Stimulated activated CD4-positive, alpha-beta T cell treated with anti-CD3 and anti-CD28 coated beads, Interleukin-15, amount 100 ng/mL, for 1 hour (primary cell): ENCODE data around the gene NPHS2.

Source experiments
- DNase-seq, 2 donors: peaks; one replicate each; pipeline ENCODE4 v3.0.0-alpha.2; 2020; ENCODE audit warnings: low read depth in 1 of 2, low spot score in 1 of 2

NPHS2 gene

GRCh38 chr1:179575497-179576314 lies at the start of gene NPHS2:
Gene NPHS2 (minus strand): TSS chr1:179575948. CDS start chr1:179575864, 84 bp downstream.
- no peak for DNase-seq

GRCh38 chr1:179612361-179612760 lies 36.6 kb upstream of the NPHS2 start:
- DNase-seq = no peak

GRCh38 chr1:179601093-179601492 lies 25.3 kb upstream of the NPHS2 start:
- DNase-seq = no peak

GRCh38 chr1:179599623-179600249 lies 24.0 kb upstream of the NPHS2 start:
- DNase-seq = no peak

GRCh38 chr1:179598631-179599030 lies 22.9 kb upstream of the NPHS2 start:
- DNase-seq = no peak

GRCh38 chr1:179591592-179592580 lies 16.1 kb upstream of the NPHS2 start, which contains the start of gene TDRD5:
Gene TDRD5 (plus strand): TSS chr1:179591832. CDS start chr1:179592616, 784 bp downstream.
- DNase-seq = no peak

GRCh38 chr1:179591253-179591591 lies 15.5 kb upstream of the NPHS2 start:
- no peak for DNase-seq

GRCh38 chr1:179590671-179591070 lies 14.9 kb upstream of the NPHS2 start:
- DNase-seq = no peak

- DNase-seq = no peak
Measured at GRCh38 chr1:179589509-179589908, 13.8 kb upstream of the NPHS2 start.

GRCh38 chr1:179588425-179589024 lies 12.8 kb upstream of the NPHS2 start:
- DNase-seq = no peak

GRCh38 chr1:179587336-179587735 lies 11.6 kb upstream of the NPHS2 start:
- no peak for DNase-seq

GRCh38 chr1:179586107-179586823 lies 10.5 kb upstream of the NPHS2 start:
- DNase-seq = no peak

GRCh38 chr1:179583771-179584320 lies 8.1 kb upstream of the NPHS2 start:
- DNase-seq = no peak

- DNase-seq = no peak
Measured at GRCh38 chr1:179576509-179576908, 761 bp upstream of the NPHS2 start.

GRCh38 chr1:179558078-179558477 lies 17.7 kb downstream of the NPHS2 start:
- no peak for DNase-seq

- DNase-seq = no peak
Measured at GRCh38 chr1:179554427-179554826, 21.3 kb downstream of the NPHS2 start.

- DNase-seq = no peak
Measured at GRCh38 chr1:179550746-179551682, 24.7 kb downstream of the NPHS2 start.

GRCh38 chr1:179549368-179549700 lies 26.4 kb downstream of the NPHS2 start:
- no peak for DNase-seq
